ENCODE measurements around the gene AKTIP.
"Not testable (repeated sequence)": the region's sequence is repeated elsewhere in the genome, so short reads cannot be mapped to it uniquely, and the experiment has no call there.

AKTIP gene

DNA sequence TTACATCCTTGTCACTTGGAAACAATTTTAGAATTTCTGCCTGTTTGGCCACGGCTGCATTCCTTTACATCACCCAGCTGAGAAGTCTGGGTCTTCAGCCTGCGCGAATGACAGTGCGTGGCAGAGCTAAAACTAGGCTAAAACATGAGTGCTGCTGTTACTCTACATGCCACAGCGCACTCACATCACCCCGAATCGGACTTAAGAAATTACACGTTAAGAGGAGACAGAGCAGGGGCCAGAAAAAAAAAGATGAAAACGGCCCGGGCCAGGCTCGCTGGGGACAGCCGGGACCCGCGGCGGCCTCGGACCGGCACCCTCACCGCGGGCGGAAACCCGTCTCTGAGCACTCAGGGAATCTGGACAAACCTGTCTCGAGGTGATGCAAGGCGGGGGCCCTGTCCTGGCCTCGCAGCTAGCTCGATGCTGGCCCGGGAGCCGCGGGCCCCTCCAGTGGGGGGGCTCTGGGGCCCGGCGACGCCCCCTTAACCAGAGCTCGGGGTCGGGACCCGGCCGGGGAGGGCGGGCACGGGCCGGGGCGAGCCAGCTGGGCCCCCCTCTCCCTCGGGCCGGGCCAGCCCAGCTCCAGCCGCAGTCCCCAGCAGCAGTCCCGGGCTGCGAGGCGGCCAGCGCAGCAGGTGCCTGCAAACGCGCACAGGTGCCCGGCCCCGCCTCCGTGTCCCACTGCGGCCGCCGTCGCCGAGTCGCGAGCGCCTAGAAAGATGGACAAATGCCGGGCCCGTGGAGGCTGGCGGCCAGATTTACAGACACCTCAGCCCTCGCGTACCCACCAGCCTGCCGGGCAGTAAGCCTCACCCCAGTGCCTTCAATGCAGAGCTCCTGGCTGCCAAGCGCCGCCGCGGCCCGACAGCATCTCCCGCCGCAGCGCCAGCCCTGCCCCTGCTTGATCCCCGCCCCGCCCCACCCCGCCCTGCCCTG, at the start of gene AKTIP:
Gene AKTIP, minus strand, starts transcription at position 879 of the 939 bp plus-strand sequence. CDS start 2,950 bp downstream, outside the sequence.
- DNase-seq, result peak; percentile 71

DNA sequence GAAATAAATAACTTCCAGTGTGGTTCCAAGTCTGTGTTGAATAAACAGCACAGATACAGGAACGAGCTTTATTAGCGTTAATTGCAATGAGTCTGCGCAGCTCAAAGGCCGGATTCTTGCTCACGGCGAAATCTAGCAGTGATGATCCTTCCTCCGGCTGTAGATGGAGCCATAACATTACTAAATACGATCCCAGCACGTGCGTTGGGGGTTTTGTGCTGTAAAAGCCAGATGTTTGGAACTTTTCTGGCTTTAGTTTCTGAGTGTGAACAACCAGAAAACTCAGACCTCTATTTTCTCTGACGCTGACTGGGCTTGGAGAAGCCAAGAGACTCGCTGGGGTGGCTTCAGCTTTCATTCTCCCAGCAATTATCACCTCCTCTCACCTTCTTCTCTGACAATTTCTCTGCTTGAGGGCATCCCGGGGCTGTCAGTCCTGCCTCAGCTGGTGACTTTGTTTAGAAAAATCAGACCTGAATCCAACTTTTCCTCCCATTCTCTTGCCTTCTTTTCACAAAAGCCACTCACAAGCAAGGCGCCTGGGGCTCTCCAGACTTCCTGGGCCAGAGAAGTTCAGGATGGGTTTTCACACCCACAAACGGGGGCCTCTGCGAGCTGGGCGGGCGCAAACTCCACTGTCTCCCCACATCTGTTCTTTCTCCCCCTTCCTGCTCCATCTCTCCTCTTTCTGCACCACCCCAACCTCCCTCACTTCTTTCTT, 47.1 kb upstream of the AKTIP start:
- DNase-seq, result peak; percentile 47

DNA sequence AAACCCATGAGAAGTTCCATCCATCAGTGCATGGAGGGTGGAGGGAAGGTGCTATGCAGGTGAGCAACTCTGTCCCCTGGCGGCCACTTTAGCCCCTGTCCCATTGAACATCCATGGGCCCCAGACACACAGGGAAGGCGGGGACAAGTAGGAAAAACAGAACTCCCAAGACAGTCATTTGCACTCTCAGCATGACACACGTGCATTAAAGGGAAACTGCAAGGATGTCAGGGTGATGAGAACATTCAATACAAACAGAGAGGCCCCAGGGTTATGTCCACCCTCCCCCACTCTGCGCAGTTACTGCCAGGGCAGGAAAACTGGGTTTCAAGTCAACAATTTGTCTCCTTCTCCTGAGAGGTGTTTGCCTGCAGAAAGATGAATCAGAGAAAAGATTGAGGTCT, 44.0 kb upstream of the AKTIP start:
- DNase-seq, result no peak

DNA sequence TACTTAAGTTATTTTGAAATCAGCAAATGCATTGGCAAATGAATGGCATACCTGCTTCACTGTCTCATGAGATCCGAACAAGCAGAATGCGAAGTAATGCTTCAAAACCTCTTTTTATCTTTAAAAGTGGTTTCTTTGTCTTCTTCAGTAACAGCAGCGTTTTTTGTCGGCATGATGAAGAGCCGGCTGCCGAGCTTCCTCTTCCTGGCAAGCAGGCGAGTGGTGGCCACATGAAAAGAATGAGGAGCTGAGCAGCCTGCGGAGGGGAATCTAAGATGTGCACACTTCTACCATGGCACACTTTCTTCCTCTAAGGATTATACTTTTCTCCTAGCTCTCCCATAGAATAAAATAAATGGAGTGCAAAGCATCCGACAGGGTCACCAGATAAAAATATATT, 42.4 kb upstream of the AKTIP start:
- peak; percentile 20 for DNase-seq

DNA sequence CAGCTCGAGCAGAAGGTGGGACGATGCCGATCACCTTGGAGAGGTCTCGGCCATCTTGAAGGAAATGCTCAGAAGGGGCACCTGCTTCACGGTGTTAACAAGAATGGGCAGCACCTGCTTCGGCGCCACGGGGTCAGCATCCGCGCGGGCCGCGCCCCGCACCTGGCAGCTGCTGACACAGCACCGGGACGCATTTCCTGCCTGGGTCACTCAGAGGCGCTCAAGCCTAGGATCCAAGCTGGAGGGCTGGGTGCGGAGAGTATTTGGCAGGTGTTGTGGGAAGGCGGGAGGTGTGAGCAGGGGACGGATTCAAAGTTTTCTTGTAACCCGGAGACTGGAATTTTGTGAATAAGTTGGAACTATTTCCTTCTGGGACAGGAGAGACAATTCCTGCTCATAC, 39.3 kb upstream of the AKTIP start:
- DNase-seq, result no peak

DNA sequence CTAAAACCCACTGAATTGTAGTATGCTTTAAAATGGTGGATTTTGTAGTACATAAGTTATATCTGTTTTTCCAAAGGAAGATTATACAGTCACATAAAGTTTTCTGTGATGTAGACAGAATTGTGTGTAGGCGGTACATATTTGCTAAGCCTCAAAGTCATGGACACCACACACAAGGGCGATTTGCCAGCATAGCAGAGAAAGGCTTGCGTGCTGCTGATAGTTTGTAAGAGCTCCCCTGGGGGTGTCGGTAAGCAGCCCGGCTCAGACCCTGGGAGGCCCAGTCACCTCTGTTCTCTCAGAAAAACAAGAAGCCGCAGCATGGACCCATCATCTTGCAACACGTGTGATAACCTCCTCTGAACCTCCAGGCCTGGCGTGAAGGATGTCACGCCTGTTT, 38.3 kb upstream of the AKTIP start:
- no peak for DNase-seq

DNA sequence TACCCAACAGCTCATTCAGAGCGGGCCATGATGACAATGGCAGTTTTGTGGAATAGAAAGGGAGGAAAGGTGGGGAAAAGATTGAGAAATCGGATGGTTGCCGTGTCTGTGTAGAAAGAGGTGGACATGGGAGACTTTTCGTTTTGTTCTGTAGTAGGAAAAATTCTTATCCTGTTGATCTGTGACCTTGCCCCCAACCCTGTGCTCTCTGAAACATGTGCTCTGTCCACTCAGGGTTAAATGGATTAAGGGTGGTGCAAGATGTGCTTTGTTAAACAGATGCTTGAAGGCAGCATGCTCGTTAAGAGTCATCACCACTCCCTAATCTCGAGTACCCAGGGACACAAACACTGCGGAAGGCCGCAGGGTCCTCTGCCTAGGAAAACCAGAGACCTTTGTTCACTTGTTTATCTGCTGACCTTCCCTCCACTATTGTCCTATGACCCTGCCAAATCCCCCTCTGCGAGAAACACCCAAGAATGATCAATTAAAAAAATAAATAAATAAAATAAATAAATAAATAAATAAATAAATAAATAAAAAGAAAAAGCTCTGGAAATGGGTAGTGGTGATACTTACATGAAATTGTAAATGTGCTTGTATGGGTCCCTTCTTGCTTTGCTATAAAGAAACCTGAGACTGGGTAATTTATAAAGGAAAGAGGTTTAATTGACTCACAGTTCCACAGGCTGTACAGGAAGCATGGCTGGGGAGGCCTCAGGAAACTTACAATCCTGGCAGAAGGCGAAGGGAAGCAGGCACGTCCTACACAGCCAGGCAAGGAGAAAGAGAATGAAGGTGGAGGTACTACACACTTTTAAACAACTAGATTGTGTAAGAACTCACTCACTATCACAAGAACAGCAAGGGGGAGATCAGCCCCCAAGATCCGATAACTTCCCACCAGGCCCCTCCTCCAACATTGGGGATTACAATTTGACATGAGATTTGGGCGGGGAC, 37.0 kb upstream of the AKTIP start:
- DNase-seq, result not testable (repeated sequence)

DNA sequence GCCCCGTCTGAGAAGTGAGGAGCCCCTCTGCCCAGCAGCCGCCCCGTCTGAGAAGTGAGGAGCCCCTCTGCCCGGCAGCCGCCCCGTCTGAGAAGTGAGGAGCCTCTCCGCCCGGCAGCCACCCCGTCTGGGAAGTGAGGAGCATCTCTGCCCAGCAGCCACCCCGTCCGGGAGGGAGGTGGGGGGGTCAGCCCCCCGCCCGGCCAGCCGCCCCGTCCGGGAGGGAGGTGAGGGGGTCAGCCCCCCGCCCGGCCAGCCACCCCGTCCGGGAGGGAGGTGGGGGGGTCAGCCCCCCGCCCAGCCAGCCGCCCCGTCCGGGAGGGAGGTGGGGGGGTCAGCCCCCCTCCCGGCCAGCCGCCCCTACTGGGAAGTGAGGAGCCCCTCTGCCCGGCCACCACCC, 36.3 kb upstream of the AKTIP start:
- DNase-seq, result not testable (repeated sequence)

DNA sequence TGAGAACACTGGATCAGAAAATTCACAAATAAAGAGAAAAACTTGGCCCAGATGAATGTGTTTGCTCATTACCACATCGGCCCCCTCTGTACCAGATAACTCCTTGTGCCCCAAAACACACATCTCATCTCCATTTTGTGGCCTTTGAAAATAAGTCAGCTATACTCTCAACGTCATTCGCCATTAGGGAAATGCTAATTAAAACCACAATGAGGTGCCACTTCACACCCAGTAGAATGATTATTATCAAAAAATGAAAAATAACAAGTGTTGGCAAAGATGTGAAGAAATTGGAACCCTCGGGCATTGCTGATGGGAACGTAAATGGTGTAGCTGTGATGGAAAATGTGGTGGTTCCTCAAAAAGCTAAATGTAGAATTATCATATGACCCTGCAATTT, 34.6 kb upstream of the AKTIP start:
- no peak for DNase-seq

DNA sequence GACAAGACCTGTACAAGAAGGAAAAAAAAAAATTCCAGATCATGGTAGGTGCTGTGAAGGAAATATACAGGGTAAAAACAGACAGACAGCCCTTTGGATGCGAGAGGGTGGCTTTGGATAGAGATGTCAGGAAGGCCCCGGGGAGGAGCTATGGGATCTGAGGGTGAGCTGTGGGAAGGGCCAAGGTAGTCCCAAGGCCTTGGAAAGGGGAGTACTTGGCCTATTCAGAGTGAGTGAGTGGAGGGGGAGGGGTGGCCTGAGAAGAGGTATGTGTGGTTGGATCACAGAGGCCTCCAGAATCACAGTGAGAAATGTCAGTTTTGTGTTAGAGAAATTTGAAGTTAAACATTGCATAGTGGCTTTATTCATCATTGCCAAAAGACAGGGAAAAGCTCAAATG, 31.2 kb upstream of the AKTIP start:
- no peak for DNase-seq

DNA sequence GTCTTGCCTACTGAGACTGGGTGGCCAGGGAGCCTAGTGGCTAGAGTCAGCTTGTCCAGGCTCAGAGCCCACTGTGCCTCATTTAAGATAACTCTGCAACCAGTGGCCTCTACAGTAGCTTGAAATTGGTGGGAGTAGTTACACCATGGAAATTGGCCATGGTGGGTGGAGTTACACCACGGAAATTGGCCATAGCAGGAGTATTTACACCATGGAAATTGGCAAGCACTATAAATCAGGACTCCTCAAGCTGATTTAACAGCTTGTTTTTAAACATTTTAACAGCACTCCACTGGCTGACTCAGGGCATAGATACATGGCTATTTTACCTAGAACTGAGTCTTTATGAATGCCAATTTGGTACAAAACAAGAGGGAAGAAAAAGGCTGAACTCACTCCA, 27.7 kb upstream of the AKTIP start:
- no peak for DNase-seq

DNA sequence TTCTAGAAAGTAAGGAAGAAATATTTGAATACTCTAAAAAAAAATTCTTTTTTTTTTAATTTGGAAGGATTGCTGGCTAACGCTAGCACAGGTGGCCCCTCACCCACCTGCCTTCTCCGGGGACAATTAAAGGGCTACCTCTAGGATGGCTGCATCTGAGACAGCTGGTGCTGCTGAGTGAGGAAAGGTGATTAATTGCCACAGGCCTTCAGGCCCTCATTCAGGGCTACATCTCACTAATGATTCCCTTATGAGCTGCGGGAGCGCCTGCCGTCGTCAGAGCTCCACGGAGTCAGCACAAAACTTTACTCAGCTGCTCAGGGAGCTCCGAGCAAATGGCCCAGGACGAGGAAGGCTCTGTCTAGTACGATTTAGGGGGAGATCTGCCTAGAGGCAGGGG, 27.0 kb upstream of the AKTIP start:
- DNase-seq, result no peak

DNA sequence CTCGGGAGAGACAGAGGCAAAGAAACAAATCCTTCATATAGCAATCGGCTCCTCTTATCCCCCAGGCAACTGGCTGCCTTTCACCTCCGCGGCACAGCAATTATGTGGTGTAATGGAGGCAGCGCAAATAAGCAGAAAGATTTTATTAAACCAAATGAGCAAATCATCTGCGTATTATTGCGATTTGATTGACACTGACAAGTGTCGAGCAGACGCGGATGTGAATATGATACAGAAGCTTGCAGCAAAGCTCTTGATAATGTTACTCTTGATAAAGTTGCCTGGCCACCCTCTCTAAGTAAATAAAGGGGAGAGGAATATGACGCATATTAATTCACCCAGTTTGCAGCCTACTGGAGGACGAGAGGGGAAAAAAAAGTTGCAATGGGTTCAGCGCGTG, 26.5 kb upstream of the AKTIP start:
- no peak for DNase-seq

DNA sequence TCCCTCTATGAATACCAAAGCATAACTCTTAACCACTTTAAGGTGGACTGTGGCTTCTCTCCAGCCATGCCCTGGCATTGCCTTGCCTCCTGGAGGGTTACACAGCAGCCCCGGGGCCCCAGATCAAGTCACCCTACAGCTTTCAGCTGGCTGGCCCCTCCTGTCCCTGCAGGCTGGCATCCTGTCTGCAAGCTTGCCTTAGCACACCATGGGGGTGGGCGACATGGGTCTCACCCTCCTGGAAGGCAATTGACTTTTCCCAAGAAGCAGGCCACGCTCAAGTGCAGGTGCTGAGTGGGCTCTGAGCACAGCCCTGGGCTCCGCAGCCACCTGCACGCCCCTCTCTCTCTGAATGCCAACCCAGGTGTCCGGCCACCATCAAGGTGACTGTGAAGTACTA, 25.8 kb upstream of the AKTIP start:
- DNase-seq, result no peak

DNA sequence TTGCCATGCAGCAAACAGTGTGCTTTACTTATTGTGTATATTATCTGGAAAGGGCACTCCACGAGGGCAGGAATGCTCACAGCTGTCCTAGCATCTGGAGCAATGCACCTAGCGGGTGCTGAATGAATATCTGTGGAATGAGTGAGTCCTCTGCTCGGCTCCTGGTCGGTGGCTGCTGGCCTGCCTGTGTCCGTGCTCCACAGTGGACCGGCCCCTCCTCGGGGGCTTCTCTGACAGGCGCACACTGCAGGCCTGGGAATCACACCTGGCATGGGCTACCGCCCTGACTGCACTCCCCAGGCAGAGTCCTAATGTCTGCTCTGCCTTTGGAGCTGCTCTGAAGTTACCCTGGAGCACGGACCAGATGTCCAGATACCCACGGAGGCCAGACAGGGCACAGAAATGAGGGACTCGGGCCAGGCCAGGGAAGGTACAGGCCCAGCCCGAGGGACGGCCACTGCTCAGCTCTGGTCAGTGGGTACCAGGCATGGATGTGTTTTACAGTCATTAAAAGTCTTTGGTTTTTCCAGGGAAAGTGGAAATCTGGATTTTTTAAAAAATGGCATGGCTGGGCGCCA, 21.1 kb upstream of the AKTIP start:
- no peak for DNase-seq

DNA sequence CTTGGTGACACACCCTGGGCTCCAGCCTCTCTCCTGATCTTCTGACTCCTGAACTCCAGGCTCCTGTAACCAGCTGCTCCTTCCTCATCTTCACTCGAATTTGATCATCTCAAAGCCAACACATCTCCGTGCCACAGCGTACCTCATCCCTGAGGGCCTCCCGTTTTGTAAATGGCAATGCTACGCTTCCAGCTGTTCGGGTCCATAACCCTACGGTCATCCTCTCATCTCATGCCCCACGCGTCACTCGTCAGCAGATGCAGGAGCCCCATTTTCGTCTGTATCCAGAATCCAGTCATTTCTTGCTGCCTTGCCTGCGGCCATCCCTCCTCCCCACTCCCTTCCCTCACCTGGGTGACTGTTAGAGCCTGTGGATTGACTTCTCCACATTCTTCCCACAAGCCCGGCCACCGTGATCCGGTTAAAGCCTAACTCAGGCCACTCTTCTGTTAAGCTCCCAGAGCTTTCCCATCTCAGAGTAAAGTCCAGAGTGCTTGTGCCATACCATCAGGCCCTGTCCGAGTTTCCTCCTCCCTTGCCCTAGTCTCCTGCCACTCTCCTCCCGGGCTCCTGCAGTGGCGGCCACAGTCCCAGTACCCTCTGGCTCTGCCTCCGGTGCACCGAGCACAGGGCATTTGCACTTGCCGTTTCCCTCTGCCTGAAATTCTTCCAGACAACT, 20.3 kb upstream of the AKTIP start:
- no peak for DNase-seq

DNA sequence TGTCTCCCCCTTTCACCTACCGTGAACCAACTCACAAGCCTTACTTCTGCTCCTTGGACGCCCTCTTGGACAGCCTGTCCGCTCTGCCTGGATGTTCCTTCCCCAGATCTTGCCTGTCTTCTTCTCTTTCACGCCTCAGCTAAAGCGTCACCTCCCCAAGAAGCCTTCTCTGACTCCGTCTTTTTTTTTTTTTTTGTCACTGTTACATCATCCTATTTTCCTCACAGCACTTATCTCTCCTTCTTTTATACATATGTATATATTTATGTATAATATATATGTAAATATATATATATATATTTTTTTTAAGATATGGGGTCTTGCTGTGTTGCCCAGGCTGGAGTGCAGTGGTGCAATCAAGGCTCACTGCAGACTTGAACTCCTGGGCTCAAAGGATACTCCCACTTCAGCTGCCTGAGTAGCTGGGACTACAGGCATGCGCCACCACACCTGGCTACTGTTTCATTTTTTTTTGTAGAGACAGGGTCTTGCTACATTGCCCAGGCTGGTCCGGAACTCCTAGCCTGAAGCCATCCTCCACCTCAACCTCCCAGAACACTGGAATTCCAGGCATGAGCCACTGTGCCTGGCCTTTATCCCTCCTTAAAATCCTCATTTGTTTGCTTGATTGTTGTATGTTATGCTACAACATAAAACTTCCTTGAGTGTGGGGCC, 16.5 kb upstream of the AKTIP start:
- no peak for DNase-seq

DNA sequence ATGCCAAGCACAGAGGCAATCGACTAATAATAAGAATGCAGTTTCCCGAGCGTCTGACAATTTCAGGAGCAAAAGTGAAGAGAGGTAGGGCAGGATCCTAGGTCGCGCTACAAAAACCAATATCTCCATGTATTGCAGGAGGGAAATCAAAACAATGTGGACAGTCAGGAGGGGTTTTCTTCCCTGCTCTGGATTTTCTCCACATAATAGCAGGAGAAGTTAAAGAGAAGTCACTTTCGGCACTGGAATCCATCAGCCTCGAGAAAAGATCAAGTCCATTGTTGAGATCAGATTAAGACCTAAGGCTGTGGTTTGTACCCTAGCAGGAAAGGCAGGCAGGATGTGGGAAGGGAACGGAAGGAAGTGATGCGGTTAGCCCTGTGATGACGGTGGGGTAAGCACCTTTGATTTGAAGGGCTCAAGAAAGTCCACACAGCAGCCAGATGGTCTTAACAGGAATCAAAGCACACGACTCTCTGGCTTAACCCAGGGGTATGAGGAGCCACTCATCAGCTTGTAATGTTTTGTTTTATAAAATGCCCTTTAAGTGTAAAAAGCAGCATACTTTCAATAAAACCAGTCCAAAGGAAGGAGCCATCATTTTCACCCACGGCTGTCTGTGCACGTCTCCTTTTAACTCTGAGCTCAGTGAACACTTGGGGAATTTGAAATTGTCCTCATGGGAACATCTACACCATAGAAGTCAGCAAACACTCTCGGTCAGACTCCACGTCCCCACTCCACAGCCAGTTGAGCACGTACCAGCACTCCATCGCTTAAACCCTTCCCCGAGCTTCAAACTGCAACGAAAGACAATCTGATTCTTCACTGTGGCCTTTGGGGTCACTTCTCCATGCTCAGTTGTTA, 15.8 kb upstream of the AKTIP start:
- peak; percentile 81 for DNase-seq

DNA sequence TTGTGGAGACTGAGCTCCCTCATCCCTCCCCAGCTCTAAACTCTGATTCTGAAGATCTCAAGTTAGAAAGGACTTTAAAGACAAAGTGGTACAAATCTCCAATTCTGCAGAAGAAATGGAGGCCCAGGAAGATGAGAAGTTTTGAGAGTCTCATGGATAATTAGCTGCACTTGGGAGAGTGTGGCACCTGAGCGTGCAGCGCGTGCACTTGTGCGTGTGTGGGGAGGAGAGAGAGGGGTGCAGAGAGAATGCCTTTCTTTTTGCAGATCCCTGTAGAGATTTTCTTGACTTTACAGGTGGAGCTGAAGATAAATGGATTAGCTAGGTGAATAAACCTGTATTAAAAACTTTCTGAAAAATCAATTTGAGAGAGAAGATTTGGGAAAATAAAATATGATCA, 14.8 kb upstream of the AKTIP start:
- DNase-seq, result no peak

DNA sequence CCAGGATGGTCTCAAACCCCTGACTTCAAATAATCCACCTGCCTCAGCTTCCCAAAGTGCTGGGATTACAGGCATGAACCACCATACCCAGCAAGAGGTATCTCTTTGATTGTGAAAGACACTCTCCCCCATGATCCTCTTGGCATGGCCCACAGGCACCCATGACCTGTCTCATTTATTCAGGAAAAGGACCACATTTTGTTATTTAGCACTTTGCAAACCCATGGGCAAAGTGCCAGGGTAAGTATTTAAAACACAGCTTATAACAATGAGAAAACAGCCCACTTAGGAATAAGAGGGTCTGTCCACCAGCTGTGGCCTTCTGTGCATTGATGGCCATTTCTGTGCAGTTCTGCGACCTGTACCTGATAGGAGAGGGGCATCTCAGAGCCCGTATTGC, 12.8 kb upstream of the AKTIP start:
- DNase-seq, result no peak

Data from stimulated activated CD4-positive, alpha-beta T cell treated with anti-CD3 and anti-CD28 coated beads, Interleukin-1b, Interleukin-23, amount 100 ng/mL, for 48 hours (primary cell).